ENCODE measurements around the gene DTNBP1. TPM values are rescaled to one million over a fixed set of nuclear protein-coding genes. Genes with fewer than 3 reads are reported as not detected.

The DTNBP1 gene
- total and polyA plus RNA-seq, 2 of the 8 experiments (the other 6 are each of a cell fraction or from before 2014, with no cell fraction given): 13.5 to 22.1 TPM

GRCh38 chr6:15518057-15518456 lies 144.8 kb downstream of the DTNBP1 start:
- H2AFZ ChIP-seq (ENCODE audit: low read length): no peak overlapping the region
- H3K36me3 ChIP-seq (ENCODE audit: control insufficient read depth in 2 of 4, insufficient read depth in 4 of 4, low read length in 3 of 4): peaks cover 24 to 99% (median 76%) of the 10 kb centered on the region in 4 experiments
- H2BK5ac ChIP-seq (ENCODE audit: low read depth, low read length): no peak overlapping the region; the same call in 1 of the 2 replicates
- no peaks in the 10 kb centered on the region for H3K27me3 ChIP-seq (replicated peaks in 1 of 4; ENCODE audit: control insufficient read depth in 3 of 4, extremely low read depth in 1 of 4, insufficient read depth in 3 of 4, low read length in 3 of 4)
- H3K4ac ChIP-seq (replicated peaks; ENCODE audit: insufficient read length, low read depth, low read length): no peak overlapping the region
- no peaks in the 10 kb centered on the region; a peak in 1 of 7 replicates for H3K4me1 ChIP-seq (replicated peaks in 1 of 4; ENCODE audit: control insufficient read depth in 3 of 4, insufficient read depth in 4 of 4, low read length in 3 of 4)
- H3K79me1 ChIP-seq (ENCODE audit: low read depth, low read length): peaks cover 5% of the 10 kb centered on the region; the same call in 1 of the 2 replicates
- H2BK20ac ChIP-seq (ENCODE audit: low read length): no peak overlapping the region
- POLR2A ChIA-PET (ENCODE audit: partially characterized antibody): no interaction called here
- no peaks in the 10 kb centered on the region for H3K23me2 ChIP-seq (ENCODE audit: low read depth, low read length)
- WGBS, 2 experiments (ENCODE audit: extremely low coverage in 1 of 2, insufficient coverage in 1 of 2, insufficient read length in 1 of 2, insufficient replicate concordance in 2 of 2, low coverage in 1 of 2, low lambda C conversion rate in 2 of 2, missing lambda C conversion rate in 1 of 2): 96% methylated on average over 9 of the region's 9 CpGs; no CpG with 5 or more reads in 1 of the 2 experiments
- DNase-seq (ENCODE audit: low read depth in 1 of 2, low spot score in 2 of 2): no peak
- H4K8ac ChIP-seq (ENCODE audit: extremely low read depth, insufficient read depth, low read length): no peak overlapping the region; the same call in 1 of the 2 replicates
- no peak overlapping the region for H2AK5ac ChIP-seq (ENCODE audit: low read depth, low read length)
- no peak overlapping the region for H2BK15ac ChIP-seq (ENCODE audit: low read length)
- H3K27ac ChIP-seq (ENCODE audit: low read depth, low read length): no peak overlapping the region
- no peak overlapping the region for H3K4me2 ChIP-seq (ENCODE audit: insufficient read depth in 1 of 2, low read depth in 2 of 2, low read length in 2 of 2)
- H4K91ac ChIP-seq (replicated peaks; ENCODE audit: insufficient read length, low read length): peak overlapping the region; percentile 3
- no peak overlapping the region for H3K9ac ChIP-seq (replicated peaks in 1 of 4; ENCODE audit: extremely low read depth in 1 of 4, low read depth in 3 of 4, low read length in 3 of 4)
- H4K20me1 ChIP-seq (replicated peaks in 1 of 2; ENCODE audit: control insufficient read depth in 1 of 2, insufficient read depth in 2 of 2, low read length in 2 of 2): peaks cover 5 to 29% of the 10 kb centered on the region in 2 experiments
- H3K4me3 ChIP-seq (ENCODE audit: extremely low read depth in 1 of 4, insufficient read depth in 2 of 4, low read depth in 3 of 4, low read length in 4 of 4): no peak overlapping the region
- H4K5ac ChIP-seq (ENCODE audit: insufficient read length, low read depth, low read length): no peak overlapping the region
- CTCF ChIA-PET (ENCODE audit: partially characterized antibody): interaction anchor here (0.6 to 3.4 kb wide), 4 partner anchors 9 to 104 kb away, joined by 3 to 24 read pairs (median 4); no protein-coding TSS in a partner anchor
- no peak overlapping the region for H3K14ac ChIP-seq (ENCODE audit: insufficient read length)
- H3K18ac ChIP-seq (ENCODE audit: extremely low read depth, low read length): no peak overlapping the region
- no peak overlapping the region for H2BK120ac ChIP-seq (replicated peaks; ENCODE audit: low read depth, low read length)
- TF ChIP-seq SP4 (IDR thresholded peaks at IDR 0.05; ENCODE audit: low read length) (no peak), GABPA (IDR thresholded peaks at IDR 0.05; ENCODE audit: borderline replicate concordance, insufficient read depth, low read length) (no peak), ZNF274 (IDR thresholded peaks at IDR 0.05; ENCODE audit: borderline replicate concordance, extremely low read depth, low read length) (no peak)
- H3K79me2 ChIP-seq (ENCODE audit: control insufficient read depth in 1 of 2, insufficient read depth in 2 of 2, low read length in 2 of 2): peaks cover 0 to 7% of the 10 kb centered on the region in 2 experiments; a peak in 1 of 4 replicates
- H3K56ac ChIP-seq (replicated peaks; ENCODE audit: insufficient read length, low read depth, low read length): no peak overlapping the region
- H2BK12ac ChIP-seq (ENCODE audit: low read depth, low read length): no peak overlapping the region
- H3K23ac ChIP-seq (ENCODE audit: insufficient read length): no peak overlapping the region
- FAIRE-seq: no peak
- no peaks in the 10 kb centered on the region for H3K9me3 ChIP-seq (ENCODE audit: insufficient read depth in 2 of 2, low read depth in 1 of 2, low read length in 1 of 2)
